ENCODE data around the gene ECM1.

The ECM1 gene

DNA sequence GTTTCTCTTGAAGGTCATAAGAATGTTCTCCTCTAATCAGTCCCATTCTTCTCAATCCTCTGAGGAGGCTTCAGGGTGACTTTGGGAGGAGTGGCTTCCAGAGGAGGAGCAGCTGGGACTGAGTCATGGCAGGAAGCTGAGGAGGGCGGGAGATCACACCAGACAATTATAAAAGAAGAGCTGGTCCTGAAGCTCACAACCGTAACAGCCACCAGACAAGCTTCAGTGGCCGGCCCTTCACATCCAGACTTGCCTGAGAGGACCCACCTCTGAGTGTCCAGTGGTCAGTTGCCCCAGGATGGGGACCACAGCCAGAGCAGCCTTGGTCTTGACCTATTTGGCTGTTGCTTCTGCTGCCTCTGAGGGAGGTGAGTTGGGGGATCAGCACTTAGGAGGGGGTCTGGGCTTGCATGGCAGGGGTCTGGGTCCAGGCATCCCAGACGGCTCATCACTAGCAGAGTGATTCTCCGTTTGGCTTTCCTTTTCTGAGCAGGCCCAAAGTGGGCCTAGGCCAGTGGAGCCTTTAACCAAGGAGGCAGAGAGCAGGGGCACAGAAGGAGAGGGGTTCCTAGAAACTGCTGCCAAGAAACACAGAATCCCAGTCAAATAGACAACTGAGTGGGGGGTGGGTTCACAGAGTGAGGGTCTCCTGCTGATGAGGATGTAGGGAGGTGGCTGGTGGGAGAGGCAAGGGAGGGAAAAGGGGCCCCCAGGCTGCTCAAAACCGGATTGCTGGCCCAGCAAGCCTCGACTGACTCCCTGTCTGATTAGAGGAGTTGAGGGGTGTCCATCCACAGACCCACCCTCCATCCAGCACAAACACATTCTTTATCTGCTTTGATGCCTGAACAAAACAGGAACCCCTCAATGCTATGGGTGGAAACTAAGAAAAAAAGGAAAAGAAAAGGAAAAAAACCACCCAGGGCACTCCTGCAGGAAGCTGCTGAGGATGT is at the start of gene ECM1:
TSS of gene ECM1 (plus strand) at position 198 of the 953 bp plus-strand sequence. CDS start at position 299, 101 bp downstream.
- DNase-seq: no peak

DNA sequence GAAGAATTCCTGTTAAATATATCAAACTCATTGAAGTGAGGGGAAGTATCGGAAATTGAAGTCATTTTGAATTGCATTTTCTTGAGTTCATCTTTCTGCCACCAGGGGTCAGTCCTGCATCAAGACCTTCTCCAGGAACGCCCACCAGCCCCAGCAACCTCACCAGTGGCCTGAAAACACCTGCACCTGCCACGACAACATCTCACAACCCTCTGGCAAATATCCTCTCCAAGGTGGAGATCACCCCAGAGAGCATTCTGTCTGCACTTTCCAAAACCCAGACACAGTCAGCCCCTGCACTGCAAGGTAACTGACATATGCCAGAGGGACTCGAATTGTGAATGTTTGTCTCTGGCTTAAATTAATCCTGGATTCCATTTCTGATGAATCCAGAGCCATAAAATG is 43.5 kb upstream of the ECM1 start:
- DNase-seq: peak; percentile 36

DNA sequence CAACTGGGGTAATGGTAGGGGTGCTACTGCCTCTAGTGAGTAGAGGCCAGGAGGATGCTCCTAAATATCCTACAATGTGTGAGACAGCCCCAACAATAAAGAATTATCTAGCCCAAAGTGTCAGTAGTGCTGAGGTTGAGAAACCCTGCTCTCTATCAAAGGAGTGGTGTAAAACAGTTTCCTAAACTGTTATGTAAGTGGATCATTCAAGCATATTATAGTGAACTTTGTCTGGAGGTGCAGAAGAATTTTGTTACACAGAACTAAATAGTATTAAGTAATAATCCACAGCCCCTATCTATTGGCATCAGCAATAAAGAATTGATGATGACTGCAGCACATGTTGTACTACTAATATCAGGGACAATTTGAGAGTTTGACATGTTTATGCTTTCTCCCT is 40.9 kb upstream of the ECM1 start:
- no peak for DNase-seq

DNA sequence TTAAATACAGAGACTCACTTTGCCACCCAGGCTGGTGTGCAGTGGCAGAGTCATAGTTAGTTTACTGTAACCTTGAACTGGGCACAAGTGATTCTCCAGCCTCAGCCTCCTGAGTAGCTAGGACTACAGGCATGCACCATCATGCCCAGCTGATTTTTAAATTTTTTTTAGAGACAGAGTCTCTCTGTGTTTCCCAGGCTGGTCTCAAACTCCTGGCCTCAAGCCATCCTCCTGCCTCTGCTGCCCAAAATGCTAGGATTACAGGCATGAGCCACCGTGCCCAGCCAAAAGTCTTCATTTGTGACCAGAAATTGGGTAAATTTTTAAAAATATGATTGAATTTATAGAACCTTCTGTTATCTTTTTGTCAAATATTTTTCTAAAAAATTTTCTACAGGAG is 38.6 kb upstream of the ECM1 start:
- DNase-seq: no peak

DNA sequence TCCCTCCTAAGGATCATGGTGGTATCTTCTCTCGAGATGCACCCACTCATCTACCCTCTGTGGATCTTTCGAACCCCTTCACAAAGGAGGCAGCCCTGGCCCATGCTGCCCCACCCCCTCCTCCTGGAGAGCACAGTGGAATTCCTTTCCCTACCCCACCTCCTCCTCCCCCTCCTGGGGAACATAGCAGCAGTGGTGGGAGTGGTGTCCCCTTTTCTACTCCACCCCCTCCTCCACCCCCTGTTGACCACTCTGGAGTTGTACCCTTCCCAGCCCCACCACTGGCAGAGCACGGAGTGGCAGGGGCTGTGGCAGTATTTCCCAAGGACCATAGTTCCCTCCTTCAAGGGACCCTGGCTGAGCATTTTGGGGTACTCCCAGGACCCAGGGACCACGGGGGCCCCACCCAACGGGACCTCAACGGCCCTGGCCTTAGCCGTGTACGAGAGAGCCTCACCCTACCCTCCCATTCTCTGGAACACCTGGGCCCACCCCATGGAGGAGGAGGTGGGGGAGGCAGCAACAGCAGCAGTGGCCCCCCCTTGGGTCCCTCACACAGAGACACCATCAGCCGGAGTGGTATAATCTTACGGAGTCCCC is 35.2 kb upstream of the ECM1 start:
- no peak for DNase-seq

DNA sequence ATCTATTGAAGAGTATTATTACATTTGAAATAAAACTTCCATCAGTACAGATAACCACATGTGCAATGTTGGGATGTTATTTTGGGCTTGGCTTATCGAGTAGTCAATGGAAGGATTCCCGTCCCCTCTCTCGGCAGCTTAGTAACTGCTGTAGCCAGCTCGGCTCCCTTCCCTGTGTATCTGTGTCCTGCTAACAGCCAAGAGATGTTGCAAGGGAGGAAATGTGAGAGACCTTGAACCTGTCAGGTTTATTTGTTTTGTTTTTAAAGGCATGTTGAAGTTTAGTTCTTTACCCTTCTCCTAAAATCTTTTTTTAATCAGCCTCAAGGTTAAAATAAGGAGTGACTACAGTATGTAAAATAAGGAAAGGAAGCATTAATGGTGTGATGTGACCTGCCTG is 34.2 kb upstream of the ECM1 start:
- DNase-seq: no peak

DNA sequence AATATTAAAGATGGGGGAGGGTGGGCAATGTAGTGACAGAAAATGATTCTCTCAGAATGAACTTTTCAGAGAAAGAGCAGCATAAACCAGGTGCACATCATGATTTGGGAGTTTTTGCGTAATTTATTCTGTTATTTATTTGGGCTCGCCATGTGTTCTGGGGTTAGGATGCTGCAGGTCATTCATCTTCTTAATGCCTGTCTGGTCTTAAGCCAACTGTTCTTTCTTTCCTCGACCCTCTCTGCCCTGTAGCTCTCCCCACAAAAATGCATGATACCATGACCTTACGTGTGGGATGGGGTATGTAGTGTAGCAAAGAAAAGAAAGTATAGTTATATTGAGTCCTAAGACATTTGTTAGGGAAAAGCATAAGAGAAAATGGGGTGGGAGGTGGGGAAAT is 33.0 kb upstream of the ECM1 start:
- no peak for DNase-seq

DNA sequence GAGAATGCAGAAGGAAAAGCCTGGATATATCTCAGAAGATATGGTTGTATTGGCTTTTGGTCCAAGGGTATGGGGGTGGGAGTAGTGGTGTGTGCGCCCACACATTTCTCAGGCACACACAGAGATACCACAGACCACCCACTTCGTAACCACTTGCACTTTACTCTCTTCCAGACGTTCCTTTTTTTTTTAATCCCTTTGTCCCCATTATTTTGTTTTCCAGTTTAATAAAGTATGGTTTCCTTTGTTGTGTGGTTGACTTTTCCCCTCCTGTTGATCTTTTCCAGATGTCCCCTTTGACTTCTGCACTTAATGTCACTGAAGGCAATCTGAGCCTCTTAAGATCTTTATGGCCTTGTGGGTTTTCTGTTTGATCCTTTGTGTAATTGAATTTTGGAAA is 31.2 kb upstream of the ECM1 start:
- DNase-seq: no peak

DNA sequence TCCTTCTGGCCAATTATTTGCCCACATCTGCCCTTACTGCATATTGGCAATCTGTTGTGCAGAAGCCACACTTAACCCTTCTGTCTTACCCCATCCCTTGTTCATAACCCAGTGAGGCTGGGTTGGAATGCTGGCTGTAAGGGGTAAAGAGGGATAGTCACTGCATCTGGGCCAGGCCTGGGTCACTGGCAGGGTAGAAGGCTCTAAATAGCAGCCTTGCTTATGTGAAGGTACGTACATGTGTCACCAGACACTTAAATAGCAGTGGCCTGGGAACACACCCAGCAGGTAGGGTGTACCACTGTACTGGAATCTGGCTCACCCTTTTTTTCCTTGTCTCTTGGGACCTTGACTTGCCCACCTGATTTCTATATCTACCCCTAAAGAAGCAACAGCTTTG is 30.6 kb upstream of the ECM1 start:
- no peak for DNase-seq

DNA sequence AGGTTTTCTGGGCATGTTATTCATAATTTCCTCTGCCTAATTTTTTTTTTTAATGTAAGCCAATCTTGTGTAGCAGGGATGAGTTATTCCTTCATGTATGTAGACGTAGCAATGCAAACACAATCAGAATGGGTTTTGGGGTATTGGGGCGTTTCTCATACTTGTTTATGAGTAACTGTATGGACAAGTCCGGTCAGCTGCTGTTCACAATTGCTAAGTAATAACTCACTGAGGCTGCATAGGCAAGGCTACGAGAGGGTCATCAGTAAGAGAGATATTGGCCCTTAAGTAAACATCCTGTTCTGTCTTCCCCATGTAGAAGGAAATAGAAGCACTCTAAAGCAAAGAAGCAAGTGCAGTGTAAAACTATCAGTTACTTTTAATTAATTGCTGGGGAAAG is 30.2 kb upstream of the ECM1 start:
- DNase-seq: no peak

DNA sequence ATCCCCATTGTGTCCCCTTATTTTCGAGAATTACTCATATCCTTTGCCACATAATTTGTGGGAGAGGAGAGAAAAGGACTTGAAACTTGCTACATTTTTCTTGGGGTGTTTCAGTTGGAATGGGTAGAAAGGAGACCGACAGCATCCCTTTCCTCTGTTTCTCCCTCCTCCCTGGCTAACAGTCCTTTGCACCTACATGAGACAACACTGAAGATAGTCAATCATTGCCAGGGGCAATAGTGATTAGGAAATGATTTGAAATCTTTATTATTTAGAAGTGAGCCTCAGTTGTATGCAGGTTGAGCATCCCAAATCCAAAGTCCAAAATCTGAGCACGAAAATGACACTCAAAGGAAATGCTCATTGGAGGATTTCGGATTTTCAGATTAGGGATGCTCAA is 28.5 kb upstream of the ECM1 start:
- no peak for DNase-seq

DNA sequence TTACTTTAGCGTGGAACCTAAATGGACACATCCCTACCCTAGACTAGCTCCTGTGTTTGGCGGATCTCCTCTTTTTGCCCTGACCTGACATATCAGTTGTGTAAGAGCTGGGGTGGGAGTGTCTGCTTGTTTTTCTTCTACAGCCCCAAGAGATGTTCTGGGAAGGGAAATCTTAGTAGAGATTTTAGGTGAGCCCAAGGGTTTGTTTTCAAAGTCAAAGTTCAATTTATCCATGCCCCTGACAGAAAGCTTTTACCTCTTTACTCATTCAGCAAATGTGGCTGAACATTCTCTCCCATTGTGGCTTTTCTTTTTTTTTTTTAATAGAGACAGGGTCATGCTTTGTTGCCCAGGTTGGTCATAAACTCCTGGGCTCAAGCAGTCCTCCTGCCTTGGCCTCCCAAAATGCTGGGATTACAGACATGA is 28.0 kb upstream of the ECM1 start:
- DNase-seq: no peak

DNA sequence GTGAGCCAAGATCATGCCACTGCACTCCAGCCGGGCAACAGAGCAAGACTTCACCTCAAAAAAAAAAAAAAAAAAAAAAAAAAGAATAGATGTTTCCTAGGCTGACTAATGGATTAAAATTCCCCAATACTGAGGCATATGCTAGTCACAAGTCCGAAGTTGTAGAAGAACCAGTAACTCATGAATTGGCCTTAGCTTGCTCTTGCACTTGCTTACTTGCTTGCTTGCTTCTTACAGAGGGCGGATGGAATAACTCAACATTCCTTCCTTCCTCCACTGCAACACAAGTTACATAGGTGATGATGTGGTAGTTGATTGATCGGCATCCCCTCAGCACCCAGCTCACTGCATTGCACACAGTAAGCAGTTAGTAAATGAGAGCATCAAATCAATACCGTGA is 23.5 kb upstream of the ECM1 start:
- no peak for DNase-seq

DNA sequence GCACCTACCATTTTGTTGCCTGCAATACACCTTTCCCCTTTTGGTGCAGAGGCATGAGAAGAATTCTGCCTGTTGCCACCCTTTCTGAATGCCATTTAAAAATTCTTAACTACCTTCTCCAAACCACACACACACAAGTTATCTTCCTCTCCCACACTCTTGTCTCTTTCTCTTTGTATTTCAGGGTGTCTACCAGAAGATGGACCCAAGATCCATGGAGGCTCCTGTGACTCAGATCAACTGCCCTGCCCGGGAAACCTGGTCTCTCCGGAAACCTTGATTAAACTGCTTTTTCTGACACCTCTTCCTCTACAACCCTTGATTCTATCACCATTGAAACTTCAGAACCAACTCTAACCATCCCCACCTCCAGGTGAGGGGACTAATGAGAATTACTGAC is 23.0 kb upstream of the ECM1 start:
- DNase-seq: no peak

DNA sequence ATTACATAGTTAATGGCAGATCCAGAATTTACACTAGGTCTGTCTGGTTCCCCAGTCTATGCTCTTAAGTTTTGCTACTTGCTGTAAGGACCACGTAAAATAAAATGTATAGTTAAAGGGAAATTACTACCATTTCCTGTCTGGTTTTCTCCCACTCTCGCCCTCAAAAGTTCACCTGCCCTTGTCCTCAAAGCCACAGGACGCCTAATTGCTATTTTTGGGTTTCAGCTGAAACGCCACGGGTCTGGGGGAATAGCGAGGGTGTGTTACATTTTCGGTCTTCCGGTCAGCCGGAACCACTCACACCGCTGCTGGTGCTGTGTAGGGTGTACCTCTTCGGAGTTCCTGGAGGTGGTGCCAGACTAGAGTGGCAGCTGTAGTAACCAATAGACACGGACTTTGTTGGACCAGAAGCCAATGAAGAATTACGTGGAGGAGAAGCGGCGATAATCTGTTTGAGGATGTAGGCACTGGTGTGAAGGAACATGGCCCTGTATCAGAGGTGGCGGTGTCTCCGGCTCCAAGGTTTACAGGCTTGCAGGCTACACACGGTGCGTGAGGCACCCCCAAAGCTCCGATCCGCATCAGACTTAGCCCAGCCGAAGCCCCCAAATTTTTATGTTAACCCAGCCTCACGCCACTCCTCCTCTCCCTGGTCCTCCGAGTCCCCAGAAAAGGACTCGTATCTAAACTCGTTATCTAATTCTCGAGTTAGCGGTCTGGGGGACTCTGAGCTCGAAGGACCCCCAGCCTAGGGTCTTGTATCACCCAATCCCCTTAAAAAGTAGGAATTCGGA is 20.7 kb upstream of the ECM1 start, which contains the start of gene TARS2:
TSS of gene TARS2 (plus strand) at position 454 of the 797 bp plus-strand sequence. CDS start at position 486, 32 bp downstream.
- DNase-seq: peak; percentile 99

DNA sequence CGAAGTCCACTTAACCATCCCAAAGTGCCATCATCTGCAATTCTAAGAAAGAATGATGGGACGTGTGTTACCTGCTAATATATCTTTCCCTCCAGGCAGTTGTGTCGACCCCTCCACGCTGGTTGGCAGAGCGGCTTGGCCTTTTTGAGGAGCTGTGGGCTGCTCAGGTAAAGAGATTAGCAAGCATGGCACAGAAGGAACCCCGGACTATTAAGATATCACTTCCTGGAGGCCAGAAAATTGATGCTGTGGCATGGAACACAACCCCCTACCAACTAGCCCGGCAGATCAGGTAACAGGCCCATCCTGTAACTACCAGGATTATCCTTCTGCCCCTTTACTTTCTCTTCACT is 20.2 kb upstream of the ECM1 start:
- DNase-seq: no peak

DNA sequence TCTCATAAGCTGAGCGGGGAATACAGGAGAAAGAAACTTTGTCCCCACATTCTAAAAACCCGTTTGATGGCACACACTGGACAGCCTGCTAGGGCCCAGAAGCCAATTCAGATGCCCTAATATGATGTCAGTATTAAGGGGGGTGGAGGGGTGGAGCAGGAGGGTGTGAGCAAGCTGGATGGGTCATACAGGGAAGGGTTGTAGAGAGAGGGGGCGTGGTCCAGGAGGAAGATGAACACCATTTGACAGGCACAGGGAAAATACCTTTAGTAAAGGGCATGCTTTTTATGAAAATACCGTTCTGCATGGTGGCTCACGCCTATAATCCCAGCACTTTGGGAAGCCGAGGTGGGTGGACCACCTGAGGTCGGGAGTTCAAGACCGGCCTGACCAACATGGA is 14.7 kb upstream of the ECM1 start:
- DNase-seq: no peak

DNA sequence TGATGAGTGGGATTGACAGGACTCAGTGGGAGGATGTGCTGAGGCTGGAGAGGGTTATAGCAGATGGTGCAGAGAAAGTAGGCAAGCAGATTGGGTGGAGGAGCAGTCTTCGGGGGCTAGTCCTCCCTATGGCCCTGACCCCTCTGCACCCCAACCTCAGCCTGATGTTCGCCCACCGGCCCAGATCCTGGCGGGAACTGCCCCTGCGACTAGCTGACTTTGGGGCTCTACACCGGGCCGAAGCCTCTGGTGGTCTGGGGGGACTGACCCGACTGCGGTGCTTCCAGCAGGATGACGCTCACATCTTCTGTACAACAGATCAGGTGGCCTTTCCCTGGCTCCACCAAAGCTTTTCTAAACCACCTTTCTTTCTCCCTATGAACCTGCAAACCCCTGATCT is 9.6 kb upstream of the ECM1 start:
- no peak for DNase-seq

DNA sequence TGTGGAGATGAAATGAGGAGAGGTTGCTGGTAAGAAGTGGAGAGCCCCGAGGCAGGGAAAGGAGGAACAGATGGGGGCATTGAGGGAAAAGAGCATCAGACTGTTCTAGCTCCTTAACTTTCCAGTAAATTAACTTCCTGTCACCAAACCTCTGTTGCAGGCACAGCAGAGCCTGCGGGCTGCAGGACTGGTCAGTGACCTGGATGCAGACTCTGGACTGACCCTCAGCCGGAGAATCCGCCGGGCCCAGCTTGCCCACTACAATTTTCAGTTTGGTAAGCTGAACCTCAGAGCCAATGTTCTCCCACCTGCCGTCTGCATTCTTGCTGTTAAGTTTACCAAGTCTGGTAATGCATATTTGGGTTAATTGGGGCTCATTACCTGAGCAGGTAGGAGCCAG is 2.5 kb upstream of the ECM1 start:
- no peak for DNase-seq

DNA sequence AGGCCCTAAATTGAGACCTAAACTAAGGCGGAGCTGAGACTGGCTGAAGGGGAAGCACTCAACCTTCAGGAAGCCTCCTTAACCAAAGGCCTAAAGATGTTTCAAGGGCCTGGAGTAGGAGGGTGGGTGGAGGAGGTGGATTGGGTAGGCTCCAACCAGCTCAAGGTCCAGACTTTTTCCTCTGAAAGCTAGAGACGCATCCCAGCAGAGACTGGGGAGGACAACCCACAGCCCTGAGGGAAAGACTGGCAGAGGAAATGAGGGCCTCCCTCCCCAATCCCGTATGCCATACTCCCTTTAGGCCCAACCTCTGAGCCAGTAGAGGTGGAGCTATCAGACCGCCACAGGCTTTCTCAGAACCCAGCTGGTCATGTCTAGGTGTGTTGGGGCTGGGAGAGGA is 1.1 kb downstream of the ECM1 start:
- DNase-seq: no peak

DNA sequence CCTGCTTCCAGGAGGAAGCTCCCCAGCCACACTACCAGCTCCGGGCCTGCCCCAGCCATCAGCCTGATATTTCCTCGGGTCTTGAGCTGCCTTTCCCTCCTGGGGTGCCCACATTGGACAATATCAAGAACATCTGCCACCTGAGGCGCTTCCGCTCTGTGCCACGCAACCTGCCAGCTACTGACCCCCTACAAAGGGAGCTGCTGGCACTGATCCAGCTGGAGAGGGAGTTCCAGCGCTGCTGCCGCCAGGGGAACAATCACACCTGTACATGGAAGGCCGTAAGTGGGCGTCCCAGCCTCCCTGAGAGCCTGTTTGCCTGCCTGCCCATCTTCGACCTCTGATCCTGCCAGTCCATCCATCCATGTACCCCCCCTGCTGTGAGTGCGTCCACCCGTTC is 3.6 kb downstream of the ECM1 start:
- peak; percentile 81 for DNase-seq

DNA sequence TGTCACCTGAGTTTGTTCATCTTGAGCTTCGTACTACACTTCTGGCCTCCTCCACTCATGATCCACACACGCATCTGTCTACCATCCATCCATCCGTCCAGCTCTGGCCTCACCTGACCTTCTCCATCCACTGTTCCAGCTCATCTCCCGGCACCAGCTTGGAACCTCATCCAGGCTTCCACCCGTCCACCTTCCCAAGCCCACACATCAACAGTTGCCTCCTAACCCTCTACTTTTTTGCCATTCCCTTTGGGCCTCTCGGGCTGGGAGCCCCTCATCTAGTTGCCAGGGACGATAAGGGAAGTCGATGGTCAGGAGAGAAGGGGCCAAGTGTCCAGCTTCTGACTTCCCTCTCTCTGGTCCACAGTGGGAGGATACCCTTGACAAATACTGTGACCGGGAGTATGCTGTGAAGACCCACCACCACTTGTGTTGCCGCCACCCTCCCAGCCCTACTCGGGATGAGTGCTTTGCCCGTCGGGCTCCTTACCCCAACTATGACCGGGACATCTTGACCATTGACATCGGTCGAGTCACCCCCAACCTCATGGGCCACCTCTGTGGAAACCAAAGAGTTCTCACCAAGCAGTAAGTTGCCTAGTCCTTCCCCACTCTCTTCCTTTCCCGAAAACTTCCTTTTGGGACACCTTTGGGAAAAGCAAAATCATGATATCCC is 4.2 kb downstream of the ECM1 start:
- DNase-seq: no peak

DNA sequence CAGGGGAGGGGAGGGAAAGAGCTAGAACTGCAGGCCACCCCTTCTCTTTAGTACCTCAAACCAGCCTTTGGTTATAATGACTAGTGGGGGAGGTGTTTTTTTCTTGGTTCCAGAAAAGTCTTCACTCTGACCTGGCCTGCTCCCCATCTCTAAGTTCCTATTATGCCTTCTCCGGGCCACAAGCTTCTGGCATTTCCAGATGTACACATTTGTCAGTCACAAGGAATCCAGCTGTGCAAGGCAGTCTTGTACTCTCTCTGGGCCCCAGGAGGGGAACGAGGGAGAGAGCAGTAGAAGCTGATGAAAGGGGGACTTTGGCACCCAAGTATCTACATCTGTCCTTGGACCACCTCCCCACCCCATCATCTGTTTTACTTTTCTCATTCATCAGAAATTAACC is 4.9 kb downstream of the ECM1 start:
- no peak for DNase-seq

Data from NCI-H2081 treated with DMSO at 0.1 percent for 48 hours (cell line).